Cardiac muscle cell (in vitro differentiated cells and primary cell): ENCODE results near the gene CCNQ. TPM values are rescaled to one million over a fixed set of nuclear protein-coding genes. Genes with fewer than 3 reads are reported as not detected.
A peak's percentile ranks its signal among the peaks of the same experiment; 100 is the strongest.

Experiments used
- DNase-seq, 2 donors: peaks; one replicate each; pipeline versions ENCODE4 v3.0.0 to v3.0.0-alpha.2; 2010 to 2017; ENCODE audit warnings: low read depth in 1 of 2, low spot score in 1 of 2
- H3K27ac ChIP-seq: fragments of 200-600 bp; sonication (generic); 2 replicates; pipeline ENCODE4 v1.5.1; 2016
- H3K27me3 ChIP-seq: fragments of 200-600 bp; sonication (generic); 2 replicates; pipeline ENCODE4 v1.6.0; 2016; ENCODE audit warnings: control low read depth
- H3K36me3 ChIP-seq: fragments of 200-600 bp; sonication (generic); 2 replicates; pipeline ENCODE4 v1.5.1; 2016; ENCODE audit warnings: control low read depth
- H3K4me1 ChIP-seq: fragments of 200-600 bp; sonication (generic); 2 replicates; pipeline ENCODE4 v1.8.1; 2017; ENCODE audit warnings: low read depth, mild to moderate bottlenecking, mixed run types
- H3K4me3 ChIP-seq: fragments of 200-600 bp; sonication (generic); 2 replicates; pipeline ENCODE4 v1.5.1; 2016; ENCODE audit warnings: mild to moderate bottlenecking
- H3K9me3 ChIP-seq: fragments of 200-600 bp; sonication (generic); 2 replicates; pipeline ENCODE4 v1.5.1; 2017; ENCODE audit warnings: low read depth, mild to moderate bottlenecking, control low read depth
- polyA plus RNA-seq: library from polyadenylated mRNA; unstranded; fragments of >200 nt; fragmentation: Nextera tagmentation; extraction: Ambion mirVana; gene quantifications from 2 replicates; pipeline ENCODE4 v1.2.1, GENCODE V29; 2016
- total RNA-seq: library from RNA; depleted of rRNA; stranded (reverse); fragments of >200 nt; gene quantifications from 2 replicates; pipeline ENCODE4 v1.2.3, GENCODE V29; 2016
- TF ChIP-seq, protein P1 (sequence below): IDR thresholded peaks from 2 replicates; pipeline ENCODE4 v1.5.1; 2012; ENCODE audit warnings: low read depth, mild to moderate bottlenecking, low read length

CCNQ gene
- total and polyA plus RNA-seq, 2 experiments from 2014 or later, result 28.5 to 37.0 TPM

DNA sequence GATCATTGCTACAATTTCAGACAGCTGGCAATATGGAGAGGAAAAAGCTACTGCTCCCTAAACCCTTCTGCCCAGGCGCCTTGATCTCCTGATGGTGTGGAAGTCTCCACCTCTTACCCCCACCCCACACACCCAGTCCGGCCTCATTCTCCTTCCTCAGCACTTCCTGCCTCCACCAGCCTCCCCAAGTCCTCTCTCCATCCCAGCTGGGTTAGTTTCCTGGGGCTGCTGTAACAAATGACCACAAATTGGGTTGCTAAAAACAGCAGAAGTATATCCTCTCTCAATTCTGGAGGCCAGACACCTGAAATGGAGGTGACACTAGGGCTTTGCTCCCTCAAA lies 1.1 kb upstream of the CCNQ start:
- DNase-seq, result peak in 1 of 2 donors; percentile 22
- no peaks in the 10 kb centered on the region for H3K27me3 ChIP-seq
- TF ChIP-seq, protein P1, sequence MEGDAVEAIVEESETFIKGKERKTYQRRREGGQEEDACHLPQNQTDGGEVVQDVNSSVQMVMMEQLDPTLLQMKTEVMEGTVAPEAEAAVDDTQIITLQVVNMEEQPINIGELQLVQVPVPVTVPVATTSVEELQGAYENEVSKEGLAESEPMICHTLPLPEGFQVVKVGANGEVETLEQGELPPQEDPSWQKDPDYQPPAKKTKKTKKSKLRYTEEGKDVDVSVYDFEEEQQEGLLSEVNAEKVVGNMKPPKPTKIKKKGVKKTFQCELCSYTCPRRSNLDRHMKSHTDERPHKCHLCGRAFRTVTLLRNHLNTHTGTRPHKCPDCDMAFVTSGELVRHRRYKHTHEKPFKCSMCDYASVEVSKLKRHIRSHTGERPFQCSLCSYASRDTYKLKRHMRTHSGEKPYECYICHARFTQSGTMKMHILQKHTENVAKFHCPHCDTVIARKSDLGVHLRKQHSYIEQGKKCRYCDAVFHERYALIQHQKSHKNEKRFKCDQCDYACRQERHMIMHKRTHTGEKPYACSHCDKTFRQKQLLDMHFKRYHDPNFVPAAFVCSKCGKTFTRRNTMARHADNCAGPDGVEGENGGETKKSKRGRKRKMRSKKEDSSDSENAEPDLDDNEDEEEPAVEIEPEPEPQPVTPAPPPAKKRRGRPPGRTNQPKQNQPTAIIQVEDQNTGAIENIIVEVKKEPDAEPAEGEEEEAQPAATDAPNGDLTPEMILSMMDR, result no peak
- no peaks in the 10 kb centered on the region for H3K36me3 ChIP-seq
- H3K4me3 ChIP-seq, result peak overlapping the region; percentile 72
- no peak overlapping the region for H3K27ac ChIP-seq
- H3K9me3 ChIP-seq, result no peaks in the 10 kb centered on the region
- H3K4me1 ChIP-seq, result no peaks in the 10 kb centered on the region

DNA sequence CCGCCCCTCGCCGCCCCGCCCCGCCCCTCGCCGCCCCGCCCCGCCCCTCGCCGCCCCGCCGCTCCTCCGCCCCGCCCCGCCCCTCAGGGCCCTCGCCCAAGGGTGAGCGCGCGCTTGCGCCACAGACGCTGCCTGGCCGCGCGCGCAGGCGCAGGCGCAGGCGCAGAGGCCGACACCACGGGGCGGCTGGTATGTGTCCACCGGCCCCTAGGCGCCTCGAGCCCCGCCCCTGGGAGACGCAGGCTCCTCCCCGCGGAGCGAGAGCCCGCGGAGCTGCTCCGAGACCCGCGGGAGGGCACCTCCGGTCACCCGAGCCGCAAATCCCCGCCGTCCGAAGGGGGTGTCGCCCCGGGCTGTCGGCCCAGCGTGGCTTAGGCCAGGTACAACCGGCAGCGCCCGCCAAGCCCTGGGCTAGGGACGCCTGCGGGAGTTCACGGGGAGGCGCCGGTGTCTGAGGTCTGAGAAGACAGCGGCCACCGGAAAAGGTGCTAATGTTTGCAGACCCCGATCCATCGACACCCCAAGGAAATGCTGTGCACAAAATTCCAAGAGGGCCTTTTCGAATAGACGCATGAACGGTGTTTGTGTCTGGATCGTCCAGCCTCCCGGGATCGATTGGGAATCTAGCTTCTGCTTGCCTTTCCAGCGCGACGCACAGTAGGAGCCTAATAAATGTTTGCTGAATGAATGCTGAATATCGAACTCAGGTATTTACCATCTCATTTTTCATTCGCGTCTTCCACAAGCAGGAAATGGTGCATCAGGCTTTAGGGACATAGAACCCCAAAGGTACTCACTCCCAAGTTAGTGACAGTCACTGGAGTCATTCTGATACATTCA lies 473 bp upstream of the CCNQ start:
- peak; percentile 88 to 92 for DNase-seq
- H3K27me3 ChIP-seq, result no peaks in the 10 kb centered on the region
- H3K36me3 ChIP-seq, result no peaks in the 10 kb centered on the region
- H3K4me1 ChIP-seq, result no peaks in the 10 kb centered on the region
- TF ChIP-seq, protein P1, result no peak
- H3K9me3 ChIP-seq, result no peaks in the 10 kb centered on the region
- peak overlapping the region; percentile 39 for H3K27ac ChIP-seq
- peak overlapping the region; percentile 72 for H3K4me3 ChIP-seq

DNA sequence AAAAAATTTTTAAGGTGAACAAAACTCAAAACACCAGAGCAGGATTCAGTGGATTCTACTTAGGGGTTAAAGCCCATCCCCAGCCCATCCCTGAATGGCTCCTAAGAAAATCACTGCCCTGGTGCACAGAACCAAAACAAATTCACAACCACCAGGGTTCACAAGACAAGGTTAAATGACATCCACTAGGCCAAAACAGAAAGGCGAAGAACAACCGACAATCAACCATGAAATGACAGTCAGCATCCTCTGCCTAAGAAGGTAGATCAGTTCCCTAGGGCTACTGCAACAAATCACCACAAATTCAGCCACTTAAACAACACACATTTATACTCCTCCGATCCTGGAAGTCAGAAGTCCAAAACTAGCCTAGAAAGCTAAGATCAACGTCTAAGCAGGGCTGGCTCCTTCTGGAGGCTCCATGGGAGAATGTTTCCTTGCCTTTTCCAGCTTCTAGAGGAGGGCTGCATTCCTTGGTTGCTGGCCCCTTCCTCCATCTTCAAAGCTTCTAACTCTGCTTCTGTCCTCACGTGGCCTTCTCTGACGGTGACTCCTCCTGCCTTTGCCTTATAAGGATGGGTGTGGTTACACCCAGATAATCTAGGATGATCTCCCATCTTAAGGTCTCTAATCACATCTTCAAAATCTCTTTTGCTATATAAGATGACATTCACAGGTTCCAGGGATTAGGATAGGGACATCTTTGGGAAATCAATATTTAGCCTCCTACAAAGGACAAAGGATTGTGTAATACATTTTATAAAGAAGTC lies 1.8 kb downstream of the CCNQ start:
- no peaks in the 10 kb centered on the region for H3K36me3 ChIP-seq
- H3K27ac ChIP-seq, result no peak overlapping the region
- no peaks in the 10 kb centered on the region for H3K4me1 ChIP-seq
- no peaks in the 10 kb centered on the region for H3K9me3 ChIP-seq
- H3K4me3 ChIP-seq, result no peak overlapping the region
- DNase-seq, result no peak
- no peaks in the 10 kb centered on the region for H3K27me3 ChIP-seq
- TF ChIP-seq, protein P1, result no peak

DNA sequence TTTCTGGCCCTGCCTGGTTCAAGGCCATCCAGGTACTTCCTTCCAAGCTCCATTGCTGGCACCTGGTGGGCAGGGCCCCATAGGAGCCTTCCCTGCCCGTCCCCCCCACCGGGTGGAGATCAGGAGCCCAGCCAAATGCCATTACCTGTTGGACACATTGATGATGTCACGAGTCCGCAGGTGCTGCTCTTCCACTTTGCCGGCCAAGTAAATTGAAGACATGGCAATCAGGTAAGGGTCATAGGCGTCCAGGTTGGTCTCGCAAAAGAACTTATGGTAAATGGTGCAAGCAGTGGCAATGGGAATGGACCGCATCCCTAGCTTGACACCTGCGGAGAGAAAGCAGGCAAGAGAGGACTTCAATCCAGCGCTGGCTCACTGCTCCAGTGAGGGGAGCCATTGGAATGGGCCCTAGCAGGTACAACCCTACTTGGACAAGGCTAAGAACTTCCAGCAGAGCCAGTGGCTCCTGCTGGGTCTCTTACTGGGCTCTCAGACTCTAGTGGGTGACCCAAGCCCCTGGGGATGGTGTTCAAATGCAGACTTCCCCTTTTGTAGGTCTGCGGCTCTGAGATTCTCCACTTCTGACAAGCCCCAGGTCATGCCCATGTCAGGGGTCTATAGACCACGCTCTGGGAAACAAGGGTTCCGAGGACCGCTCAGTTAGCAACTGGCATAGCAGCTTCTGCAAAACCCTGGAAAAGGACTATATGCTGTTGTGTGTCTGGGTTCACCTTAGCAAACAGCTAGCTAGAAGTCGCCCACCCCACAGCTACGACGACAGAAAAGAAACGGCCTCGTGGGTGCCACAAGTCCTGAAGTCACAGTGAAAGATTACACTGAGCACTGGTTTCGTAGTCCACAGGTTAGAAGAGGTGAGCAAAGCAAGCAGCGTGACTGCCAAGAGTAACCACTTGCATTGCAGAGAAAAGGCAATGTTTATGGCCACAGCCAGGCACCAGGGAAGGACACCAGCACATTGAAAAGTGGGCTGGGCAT lies 2.8 kb downstream of the CCNQ start:
- Histone ChIP-seq H3K27ac (no peak overlapping the region), H3K4me3 (no peak overlapping the region), H3K9me3 (no peaks in the 10 kb centered on the region), H3K36me3 (no peaks in the 10 kb centered on the region), H3K27me3 (no peaks in the 10 kb centered on the region), H3K4me1 (no peaks in the 10 kb centered on the region)
- no peak for DNase-seq
- TF ChIP-seq, protein P1, result no peak

DNA sequence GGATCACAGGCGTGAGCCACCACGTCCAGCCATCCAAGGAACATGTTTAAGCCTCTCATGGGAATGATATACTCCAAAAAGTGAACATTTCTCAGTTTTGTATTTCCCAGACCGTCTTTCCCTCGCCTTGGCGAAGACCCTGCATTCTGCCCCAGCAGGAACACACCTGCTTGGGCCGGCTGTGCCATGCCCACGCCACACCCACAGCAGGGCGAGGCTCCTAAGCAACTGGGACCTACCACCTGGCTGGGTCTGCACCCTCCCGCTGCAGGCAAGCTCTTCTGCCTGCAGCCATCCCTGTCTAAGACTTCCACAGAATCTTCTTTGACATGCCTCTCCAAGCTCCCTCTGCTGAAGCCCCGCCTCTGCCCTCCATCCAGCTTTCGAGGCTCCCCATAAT lies 3.6 kb downstream of the CCNQ start:
- no peak overlapping the region for H3K27ac ChIP-seq
- no peak overlapping the region for H3K4me3 ChIP-seq
- TF ChIP-seq, protein P1, result no peak
- no peaks in the 10 kb centered on the region for H3K27me3 ChIP-seq
- no peaks in the 10 kb centered on the region for H3K4me1 ChIP-seq
- H3K9me3 ChIP-seq, result no peaks in the 10 kb centered on the region
- H3K36me3 ChIP-seq, result no peaks in the 10 kb centered on the region
- DNase-seq, result no peak
